ENCODE measurements around the gene PCDHA8. TPM values are rescaled to one million over a fixed set of nuclear protein-coding genes. Genes with fewer than 3 reads are reported as not detected.

The PCDHA8 gene
- total and polyA plus RNA-seq, 10 of the 15 experiments (the other 5 are each of a cell fraction or from before 2014, with no cell fraction given), result not detected

- TF ChIP-seq CUX1 (IDR thresholded peaks at IDR 0.05; ENCODE audit: insufficient replicate concordance, low read depth, low read length) (no peak), TCF3 (IDR thresholded peaks at IDR 0.05; ENCODE audit: borderline replicate concordance, insufficient read depth, low read depth, low read length) (no peak)
Measured at GRCh38 chr5:140882591-140882899, 41.6 kb downstream of the PCDHA8 start (continued).

- intact Hi-C loops (cut with micrococcal nuclease; ENCODE audit: unreplicated experiment), result no loop called here
- no peak overlapping the region for H3K9ac ChIP-seq (ENCODE audit: control insufficient read depth, insufficient read depth, low read length)
- ChIA-PET SMC1A (ENCODE audit: uncharacterized antibody, unreplicated experiment) (no interaction called here), POLR2A (no interaction called here), CTCF (no interaction called here), RAD21 (ENCODE audit: unreplicated experiment) (no interaction called here)
- no peak overlapping the region for H3K4me2 ChIP-seq (ENCODE audit: control insufficient read depth, insufficient read depth)
- in situ Hi-C loops (cut with MboI), result no loop called here
- H3K79me2 ChIP-seq (ENCODE audit: control insufficient read depth, insufficient read depth, low read length), result no peaks in the 10 kb centered on the region
- no peaks in the 10 kb centered on the region for H3K36me3 ChIP-seq (ENCODE audit: control insufficient read depth in 2 of 2, insufficient read depth in 2 of 2, low read length in 1 of 2)
- peaks cover 2% of the 10 kb centered on the region; the same call in 1 of the 3 replicates for H3K9me3 ChIP-seq (replicated peaks; ENCODE audit: control insufficient read depth, insufficient read depth, low read length)
- H3K27ac ChIP-seq (ENCODE audit: control insufficient read depth, insufficient read depth), result no peak overlapping the region
- H3K27me3 ChIP-seq (replicated peaks in 1 of 2; ENCODE audit: control insufficient read depth in 2 of 2, insufficient read depth in 2 of 2, low read length in 1 of 2), result no peaks in the 10 kb centered on the region
- TF ChIP-seq CREM (IDR thresholded peaks at IDR 0.05; ENCODE audit: low read depth) (no peak), POU2F2 (IDR thresholded peaks at IDR 0.05; ENCODE audit: borderline replicate concordance, low read depth, low read length) (no peak), TCF3 (IDR thresholded peaks at IDR 0.05; ENCODE audit: borderline replicate concordance, insufficient read depth, low read depth, low read length) (no peak)
- TF ChIP-seq, protein P1, sequence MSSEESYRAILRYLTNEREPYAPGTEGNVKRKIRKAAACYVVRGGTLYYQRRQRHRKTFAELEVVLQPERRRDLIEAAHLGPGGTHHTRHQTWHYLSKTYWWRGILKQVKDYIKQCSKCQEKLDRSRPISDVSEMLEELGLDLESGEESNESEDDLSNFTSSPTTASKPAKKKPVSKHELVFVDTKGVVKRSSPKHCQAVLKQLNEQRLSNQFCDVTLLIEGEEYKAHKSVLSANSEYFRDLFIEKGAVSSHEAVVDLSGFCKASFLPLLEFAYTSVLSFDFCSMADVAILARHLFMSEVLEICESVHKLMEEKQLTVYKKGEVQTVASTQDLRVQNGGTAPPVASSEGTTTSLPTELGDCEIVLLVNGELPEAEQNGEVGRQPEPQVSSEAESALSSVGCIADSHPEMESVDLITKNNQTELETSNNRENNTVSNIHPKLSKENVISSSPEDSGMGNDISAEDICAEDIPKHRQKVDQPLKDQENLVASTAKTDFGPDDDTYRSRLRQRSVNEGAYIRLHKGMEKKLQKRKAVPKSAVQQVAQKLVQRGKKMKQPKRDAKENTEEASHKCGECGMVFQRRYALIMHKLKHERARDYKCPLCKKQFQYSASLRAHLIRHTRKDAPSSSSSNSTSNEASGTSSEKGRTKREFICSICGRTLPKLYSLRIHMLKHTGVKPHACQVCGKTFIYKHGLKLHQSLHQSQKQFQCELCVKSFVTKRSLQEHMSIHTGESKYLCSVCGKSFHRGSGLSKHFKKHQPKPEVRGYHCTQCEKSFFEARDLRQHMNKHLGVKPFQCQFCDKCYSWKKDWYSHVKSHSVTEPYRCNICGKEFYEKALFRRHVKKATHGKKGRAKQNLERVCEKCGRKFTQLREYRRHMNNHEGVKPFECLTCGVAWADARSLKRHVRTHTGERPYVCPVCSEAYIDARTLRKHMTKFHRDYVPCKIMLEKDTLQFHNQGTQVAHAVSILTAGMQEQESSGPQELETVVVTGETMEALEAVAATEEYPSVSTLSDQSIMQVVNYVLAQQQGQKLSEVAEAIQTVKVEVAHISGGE (CRISPR knock-in tag; IDR thresholded peaks at IDR 0.05), result no peak
- FAIRE-seq, result no peak
- DNase-seq (ENCODE audit: low read depth, low spot score), result no peak
- no peaks in the 10 kb centered on the region for H3K4me1 ChIP-seq (ENCODE audit: control insufficient read depth, insufficient read depth, low read length)
- H2AFZ ChIP-seq (ENCODE audit: control insufficient read depth, low read depth, low read length), result no peak overlapping the region
- no TSS peak for BruUV-seq (replicated peaks)
- no peak overlapping the region for H3K4me3 ChIP-seq
- ATAC-seq, result no peak
- no peaks in the 10 kb centered on the region for H4K20me1 ChIP-seq (ENCODE audit: control insufficient read depth, insufficient read depth)
- 90% methylated on average over 33 of the region's 41 CpGs for WGBS (ENCODE audit: insufficient coverage, insufficient replicate concordance, low lambda C conversion rate, missing lambda C conversion rate)
Measured at GRCh38 chr5:140883373-140883772, 42.4 kb downstream of the PCDHA8 start.
